ENCODE data around the gene PRKCQ.

The PRKCQ gene

GRCh38 chr10:6603142-6604125 lies 23.4 kb upstream of the PRKCQ start:
- no peak for DNase-seq (ENCODE audit: low read depth)
- no peak overlapping the region for H3K4me3 ChIP-seq (ENCODE audit: low read length)
- no peak for TF ChIP-seq CTCF (conservative IDR thresholded peaks at IDR 0.05; ENCODE audit: low read depth, low read length)

GRCh38 chr10:6602700-6603084 lies 22.6 kb upstream of the PRKCQ start:
- no peak overlapping the region for H3K4me3 ChIP-seq (ENCODE audit: low read length)
- DNase-seq (ENCODE audit: low read depth): no peak
- TF ChIP-seq CTCF (conservative IDR thresholded peaks at IDR 0.05; ENCODE audit: low read depth, low read length): no peak

DNA sequence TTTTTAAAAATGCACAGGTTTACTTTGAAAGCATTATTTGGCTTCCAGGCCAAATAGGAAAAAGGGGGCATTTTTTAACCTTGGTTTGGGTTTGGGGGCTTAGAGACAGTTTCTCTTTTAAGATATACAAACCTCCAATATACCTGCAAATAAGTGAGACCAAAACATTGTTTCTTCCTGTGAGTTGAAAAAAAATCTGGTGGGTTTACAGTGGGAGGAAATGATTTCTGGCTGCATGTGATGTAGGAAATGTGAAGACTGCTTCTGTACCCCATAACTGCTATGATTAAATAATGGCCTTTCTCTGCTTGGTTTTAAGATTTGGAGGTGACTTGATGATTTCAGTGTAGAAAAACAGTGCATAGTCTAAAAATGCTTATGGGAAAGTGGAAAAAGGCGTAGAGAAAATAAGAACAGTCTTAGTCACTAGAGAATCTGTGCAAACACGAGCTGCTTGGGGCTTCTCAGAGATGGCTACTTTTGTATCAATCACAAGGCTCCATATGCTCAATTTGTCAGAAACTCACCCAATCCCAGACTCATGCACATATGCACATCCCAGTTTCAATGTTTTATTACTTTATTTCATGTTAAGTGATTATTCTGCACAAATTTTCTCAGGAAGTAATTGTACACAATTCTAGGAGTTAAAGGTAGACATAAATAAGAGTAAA lies 22.1 kb upstream of the PRKCQ start:
- H3K4me3 ChIP-seq (ENCODE audit: low read length): no peak overlapping the region
- no peak for DNase-seq (ENCODE audit: low read depth)
- no peak for TF ChIP-seq CTCF (conservative IDR thresholded peaks at IDR 0.05; ENCODE audit: low read depth, low read length)

DNA sequence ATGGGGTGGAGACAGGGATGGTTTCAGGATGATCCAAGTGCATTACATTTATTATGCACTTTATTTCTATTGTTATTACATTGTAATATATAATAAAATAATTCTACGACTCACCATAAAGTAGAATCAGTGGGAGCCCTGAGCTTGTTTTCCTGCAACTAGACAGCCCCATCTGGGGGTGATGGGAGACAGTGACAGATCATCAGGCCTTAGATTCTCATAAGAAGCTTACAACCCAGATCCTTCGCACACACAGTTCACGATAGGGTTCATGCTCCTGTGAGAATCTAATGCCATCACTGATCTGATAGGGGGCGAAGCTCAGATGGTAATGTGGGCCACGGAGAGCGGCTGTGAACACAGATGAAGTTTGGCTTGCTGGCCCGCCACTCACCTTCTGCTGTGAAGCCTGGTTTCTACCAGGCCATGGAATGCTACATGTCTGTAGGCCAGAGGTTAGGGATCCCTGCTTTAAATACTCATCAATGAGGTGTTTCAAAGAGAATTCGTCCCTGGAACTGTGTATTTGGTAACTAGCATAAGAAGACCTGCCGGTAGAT lies 21.2 kb upstream of the PRKCQ start:
- no peak for TF ChIP-seq CTCF (conservative IDR thresholded peaks at IDR 0.05; ENCODE audit: low read depth, low read length)
- no peak for DNase-seq (ENCODE audit: low read depth)
- H3K4me3 ChIP-seq (ENCODE audit: low read length): no peak overlapping the region

GRCh38 chr10:6600224-6600987 lies 20.3 kb upstream of the PRKCQ start:
- DNase-seq (ENCODE audit: low read depth): no peak
- H3K4me3 ChIP-seq (ENCODE audit: low read length): no peak overlapping the region

More at GRCh38 chr10:6600224-6600987, 20.3 kb upstream of the PRKCQ start:
- TF ChIP-seq CTCF (conservative IDR thresholded peaks at IDR 0.05; ENCODE audit: low read depth, low read length): no peak

All from retinal pigment epithelial cell (primary cell).